COR-L47 (cell line): ENCODE measurements around the gene NOTCH1.

Experiments used
- DNase-seq: peaks from one replicate; lab custom pipeline; 2025; lab: John Stamatoyannopoulos, UW

Gene NOTCH1

DNA sequence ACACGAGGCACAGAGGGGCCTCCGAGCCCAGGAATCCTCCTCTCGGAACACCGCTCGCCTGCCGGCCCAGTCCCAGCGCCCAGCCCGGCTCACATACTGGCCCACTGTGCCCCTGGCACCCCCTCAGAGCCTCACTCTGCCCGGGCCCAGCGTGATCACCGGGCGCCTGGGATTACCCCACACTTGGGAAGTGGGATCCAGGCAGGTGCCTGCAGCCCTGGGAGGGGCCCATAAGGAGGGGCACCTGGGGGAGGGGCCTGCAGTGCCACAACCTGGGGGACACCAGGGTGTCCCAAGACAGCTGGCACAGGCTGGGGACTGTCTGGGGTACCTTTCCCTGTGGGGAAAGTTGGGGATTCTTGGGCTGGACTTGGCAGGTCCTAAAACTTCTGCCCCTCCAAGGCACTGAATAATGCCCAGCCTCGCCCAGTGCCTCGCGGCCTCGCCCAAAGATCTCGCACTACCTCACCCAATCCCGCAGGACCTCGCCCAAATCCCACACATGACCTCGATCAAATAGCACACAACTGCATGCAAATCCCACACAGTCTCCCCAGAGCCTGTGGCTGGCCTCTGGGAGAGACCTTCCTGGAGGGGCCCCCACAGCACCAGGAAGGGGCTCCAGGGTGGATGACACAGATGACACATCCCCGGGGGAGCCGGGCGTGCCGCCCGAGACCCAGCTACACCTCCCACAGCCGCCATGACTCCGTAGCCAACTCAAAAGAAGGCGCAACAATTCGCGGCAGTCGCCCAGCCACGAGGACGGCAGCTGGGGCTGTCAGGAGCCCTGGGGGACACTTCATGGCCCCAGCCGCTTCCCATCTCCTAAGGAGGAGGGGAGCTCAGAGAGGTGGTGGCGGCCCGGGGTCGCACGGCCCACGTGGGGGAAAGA lies 13.7 kb downstream of the NOTCH1 start:
- DNase-seq: no peak

- no peak for DNase-seq
These were observed 14.5 kb downstream of the NOTCH1 start for GRCh38 chr9:136531186-136531903.

DNA sequence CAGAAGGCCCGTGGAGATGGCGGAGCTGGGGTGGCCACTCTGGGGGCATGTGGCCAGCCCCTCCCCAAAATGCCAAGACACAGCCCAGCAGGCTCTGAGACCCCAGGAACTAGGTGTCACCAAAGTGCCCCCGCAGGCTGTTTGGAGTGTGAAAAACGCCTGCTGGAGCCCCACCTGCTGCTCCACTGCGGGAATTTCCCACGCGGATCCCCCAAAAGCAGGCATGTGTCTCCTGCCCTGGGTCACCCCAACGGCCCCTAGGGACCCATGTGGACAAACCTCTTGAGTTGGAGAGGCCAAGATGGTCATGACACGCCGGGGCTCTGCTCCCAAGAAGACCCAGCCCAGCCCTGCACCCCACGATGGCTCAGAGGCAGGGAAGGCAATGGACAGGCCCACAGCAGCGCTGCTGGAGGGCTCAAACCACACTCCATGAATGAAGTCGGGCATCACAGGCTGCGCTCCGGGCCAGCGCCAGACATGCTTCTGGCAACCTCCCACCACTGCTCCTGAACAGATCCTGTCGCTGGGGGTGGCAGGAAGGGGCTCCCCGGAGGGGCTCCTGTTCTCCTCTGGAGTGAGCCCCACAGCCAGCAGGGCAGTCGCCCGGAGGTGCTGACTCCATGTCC lies 15.3 kb downstream of the NOTCH1 start:
- DNase-seq: no peak

- DNase-seq: no peak
These were observed 16.1 kb downstream of the NOTCH1 start for GRCh38 chr9:136529516-136530460.

GRCh38 chr9:136528716-136529341 lies 17.0 kb downstream of the NOTCH1 start:
- no peak for DNase-seq

DNA sequence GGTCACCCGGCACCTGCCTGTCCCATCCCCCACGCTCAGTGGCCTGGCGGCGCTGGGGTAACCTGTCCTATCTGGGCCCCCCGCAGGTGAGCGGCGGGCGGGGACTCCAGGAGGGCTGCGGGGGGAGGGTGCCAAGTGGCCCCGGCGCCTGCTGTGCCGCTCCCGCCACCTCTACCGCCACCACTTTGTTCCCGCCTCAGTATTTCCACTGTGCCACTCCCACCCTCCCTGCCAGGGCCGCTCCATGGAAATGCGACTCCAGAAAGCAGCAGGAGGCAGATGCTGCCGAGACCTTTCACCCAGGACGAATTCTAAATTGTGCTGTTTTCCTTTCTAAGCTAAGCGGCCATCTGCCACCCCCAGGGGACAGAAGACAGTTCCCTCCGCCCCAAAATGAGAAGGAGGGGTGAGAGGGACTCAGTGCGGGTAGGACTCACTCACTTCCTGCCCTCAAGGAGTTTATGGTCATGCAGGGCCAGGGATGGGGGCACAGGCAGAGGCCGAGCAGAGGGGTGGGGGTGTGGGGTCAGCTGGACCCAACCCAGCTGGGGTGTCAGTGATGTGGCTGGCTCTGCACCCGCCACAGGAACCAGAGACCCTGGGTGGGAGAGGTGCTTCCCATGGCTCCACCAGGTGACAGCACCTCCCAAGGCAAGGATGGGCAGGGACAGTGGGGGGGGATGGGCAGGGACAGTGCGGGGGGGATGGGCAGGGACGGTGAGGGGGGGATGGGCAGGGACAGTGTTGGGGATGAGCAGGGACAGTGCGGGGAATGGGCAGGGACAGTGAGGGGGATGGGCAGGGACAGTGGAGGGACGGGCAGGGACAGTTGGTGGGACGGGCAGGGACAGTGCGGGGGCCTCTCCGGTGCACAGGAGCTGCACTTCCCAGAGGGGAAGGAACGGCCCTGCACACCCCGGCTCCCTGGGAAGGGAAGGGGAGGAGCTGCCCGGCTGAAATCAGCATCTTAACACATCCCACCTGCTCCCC lies 17.8 kb downstream of the NOTCH1 start:
- DNase-seq: peak; percentile 60

DNA sequence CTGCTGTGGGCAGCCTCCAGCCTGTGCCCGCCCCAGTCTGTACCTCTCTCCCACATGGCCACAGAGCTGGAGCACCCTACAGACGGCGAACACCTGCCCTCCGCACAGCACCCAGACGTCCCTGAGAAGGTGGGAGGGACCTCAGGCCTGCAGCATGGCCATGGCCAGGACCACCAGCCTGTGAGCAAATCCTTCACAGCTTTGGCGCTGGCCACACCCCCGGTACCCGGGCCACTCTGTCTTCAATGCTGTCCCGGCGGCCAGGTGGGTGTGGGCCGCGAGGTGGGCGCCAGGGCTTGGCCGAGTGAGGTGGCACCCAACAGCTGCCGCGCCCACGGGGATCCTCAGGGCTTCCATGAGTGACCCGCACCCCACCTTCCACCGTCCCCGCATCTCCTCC lies 18.7 kb downstream of the NOTCH1 start:
- no peak for DNase-seq

GRCh38 chr9:136526625-136527066 lies 19.2 kb downstream of the NOTCH1 start:
- peak; percentile 59 for DNase-seq

- DNase-seq: no peak
These were observed 19.9 kb downstream of the NOTCH1 start for GRCh38 chr9:136525841-136526499.

- DNase-seq: no peak
These were observed 20.6 kb downstream of the NOTCH1 start for GRCh38 chr9:136525207-136525606.

DNA sequence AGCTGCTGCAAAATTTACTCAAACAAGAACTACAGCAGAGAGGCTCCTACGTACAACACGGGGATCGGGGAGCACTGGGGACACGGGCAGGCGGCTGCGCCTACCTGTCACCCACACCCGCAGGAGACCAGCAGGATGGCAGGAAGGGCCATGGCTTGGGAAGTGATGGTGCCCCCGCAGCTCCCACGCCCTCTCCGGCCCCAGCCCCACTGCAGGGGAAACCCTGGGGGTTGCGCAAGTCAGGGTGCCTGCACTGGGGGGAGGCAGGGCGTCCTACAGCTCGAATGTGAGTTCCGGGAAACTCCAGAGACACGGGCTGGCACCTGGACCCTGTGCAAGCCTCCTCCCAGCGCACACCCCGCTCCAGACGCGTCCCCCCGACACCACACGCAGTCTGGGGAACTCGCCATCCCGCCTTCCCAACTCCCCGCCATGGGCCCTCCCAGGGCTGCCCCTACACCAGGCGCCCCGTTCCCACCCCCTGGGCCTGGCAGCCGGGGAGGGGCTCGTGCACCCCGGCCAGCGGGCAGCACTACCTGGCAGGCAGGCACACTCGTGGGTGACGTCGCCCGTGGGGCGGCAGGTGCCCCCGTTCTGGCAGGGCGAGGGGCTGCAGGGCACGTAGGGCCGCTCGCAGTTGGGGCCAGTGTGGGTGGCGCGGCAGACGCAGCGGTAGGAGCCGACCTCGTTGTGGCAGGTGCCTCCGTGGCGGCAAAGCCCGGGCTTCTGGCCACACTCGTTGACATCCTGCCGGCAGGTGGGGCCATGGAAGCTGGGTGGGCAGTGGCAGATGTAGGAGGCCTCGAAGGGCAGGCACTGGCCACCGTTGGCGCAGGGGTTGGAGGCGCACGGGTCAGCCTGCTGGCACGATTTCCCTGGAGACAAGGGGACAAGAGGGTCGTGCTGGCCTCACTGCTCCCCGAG lies 23.3 kb downstream of the NOTCH1 start:
- DNase-seq: no peak

DNA sequence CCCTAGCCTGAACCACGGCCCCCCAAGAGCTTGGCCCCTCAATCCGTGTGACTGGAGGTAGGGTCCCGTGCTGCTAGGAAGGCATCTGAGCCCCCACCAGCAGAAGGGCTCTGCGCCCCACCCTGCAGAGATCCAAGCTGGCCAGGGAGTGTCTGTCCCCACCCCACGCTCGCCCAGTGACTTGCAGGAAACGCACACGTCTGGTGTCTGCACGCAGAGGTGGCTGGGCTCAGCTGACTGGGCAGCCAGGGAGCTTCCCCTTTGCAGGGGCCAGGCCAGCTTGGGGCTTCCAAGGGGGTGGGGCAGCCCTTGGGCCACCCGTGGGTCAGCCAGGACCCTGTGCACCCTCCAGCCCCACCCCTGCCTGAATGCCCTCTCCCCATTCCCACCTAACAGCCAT lies 24.3 kb downstream of the NOTCH1 start:
- no peak for DNase-seq

DNA sequence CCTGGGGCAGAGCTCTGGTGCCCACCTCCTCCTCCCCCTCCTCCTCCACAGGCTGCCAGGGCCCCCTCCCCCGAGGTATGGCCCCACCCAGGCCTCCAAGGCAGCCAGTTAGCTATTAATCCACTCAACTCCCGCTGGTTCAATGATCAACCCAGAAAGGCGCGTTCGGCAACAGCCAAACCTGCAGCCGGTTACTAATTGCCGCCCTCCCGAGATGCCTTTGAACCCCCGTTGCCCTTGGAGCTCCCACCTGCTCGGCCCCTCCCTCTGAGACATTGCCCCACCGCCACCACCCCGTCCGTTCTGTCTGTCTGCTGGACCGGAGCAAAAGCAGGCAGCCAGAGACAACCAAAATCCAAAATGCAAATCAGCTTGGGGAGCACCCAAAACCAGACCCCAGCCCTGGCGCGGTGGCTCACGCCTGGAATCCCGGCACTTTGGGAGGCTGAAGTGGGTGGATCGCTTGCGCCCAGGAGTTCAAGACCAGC lies 25.8 kb downstream of the NOTCH1 start:
- DNase-seq: peak; percentile 23

DNA sequence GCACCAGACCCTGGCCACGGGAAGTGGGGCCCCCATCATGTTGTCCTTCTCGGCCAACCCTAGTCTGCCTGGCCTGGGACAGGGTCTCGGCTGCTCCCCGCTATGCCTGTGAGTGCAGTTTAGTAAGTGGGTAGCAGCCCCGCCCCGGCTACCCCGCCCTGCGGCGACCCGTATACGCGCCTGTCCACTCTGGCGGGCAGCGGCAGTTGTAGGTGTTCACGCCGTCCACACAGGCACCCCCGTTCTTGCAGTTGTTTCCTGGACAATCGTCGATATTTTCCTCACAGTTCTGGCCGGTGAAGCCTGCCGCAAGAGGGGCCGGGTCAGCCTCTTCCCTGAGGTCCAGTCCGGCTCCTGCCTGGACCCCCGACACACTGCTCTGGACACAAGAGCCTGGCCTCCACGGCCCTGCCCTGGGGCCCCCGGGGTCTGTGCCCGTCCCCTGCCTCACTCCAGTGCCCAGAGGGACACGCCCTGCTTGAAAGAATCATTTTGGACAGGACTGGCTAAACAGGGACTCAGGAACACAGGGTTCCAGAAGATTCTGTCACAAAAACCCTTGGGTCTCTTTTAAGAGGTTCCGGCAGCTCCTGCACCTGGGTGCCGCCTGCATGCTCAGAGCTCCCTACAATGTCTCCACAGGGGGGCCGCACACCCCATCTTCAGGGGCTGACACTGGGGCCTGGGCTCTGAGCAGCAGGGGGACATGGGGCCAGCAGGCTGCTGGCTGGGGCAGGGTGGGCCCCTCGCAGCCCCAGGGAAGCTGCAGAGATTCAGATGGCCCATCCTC lies 26.4 kb downstream of the NOTCH1 start:
- no peak for DNase-seq

DNA sequence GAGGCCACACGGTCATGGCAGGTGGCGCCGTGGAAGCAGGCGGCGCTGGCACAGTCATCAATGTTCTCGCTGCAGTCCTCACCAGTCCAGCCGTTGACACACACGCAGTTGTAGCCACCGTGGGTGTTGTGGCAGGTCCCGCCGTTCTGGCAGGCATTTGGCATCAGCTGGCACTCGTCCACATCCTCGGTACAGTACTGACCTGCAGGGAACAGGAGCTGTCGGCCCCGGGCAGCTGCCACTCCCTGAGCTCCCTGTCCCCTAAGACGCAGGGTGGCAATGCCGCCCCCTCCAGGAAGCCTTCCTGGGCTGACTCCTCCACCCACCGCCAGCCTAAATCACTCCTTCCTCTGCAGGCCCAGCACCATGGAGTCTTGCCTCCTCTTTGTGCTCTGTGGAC lies 27.2 kb downstream of the NOTCH1 start:
- DNase-seq: no peak

DNA sequence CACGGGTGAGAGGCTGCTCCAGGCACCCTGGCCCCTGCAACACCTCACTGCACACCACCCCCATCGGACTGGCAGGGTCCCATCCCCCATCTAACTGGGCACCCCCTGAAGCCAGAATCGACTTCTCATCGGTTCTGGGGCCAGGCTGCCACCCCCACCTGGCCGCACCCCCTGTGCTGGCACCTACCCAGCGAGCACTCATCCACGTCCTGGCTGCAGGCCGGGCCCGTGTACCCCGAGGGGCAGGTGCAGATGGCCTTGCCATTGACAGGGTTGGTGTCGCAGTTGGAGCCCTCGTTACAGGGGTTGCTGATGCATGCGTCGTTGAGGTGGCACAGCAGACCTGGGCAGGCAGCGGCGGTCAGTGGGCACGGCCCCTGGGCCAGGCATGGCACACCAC lies 27.9 kb downstream of the NOTCH1 start:
- no peak for DNase-seq

DNA sequence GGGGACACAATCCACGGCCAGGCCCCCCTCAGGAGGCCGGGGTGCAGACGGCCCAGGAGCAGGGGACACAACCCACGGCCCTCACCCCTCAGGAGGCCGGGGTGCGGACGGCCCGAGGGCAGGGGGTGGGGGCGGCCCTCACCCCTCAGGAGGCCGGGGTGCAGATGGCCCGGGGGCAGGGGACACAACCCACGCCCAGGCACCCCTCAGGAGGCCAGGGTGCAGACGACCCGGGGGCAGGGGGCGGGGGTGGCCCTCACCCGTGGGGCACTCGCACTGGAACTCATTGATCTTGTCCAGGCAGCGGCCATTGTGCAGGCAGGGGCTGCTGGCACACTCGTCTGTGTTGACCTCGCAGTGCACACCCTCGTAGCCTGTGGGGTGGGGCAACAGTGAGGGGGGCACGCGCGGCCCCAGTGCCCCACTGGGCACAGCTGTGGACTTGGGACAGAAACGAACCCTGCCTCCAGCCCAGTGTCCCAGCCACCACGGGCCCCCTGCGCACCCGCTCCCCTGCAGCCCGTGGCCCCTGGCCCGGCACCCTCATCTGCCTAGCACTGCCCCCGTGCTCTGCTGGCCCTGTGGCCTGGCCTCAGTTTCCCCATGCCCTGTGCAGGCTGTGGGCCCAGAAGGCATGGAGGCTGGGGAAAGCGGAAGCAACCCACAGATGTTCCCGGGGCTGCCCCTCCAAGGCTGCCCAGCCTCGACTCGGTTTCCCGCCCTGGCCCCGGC lies 28.7 kb downstream of the NOTCH1 start:
- DNase-seq: no peak
